Right kidney (tissue), 1 donor: Measurements from ENCODE around the gene DNAH10.

Source experiments
- DNase-seq: peaks from one replicate; pipeline ENCODE4 v3.0.0-alpha.2; 2016

The DNAH10 gene

GRCh38 chr12:123790905-123791467, 28.9 kb downstream of the DNAH10 start:
- DNase-seq: no peak

GRCh38 chr12:123794027-123794426, 31.9 kb downstream of the DNAH10 start:
- no peak for DNase-seq

GRCh38 chr12:123798518-123798917, 36.4 kb downstream of the DNAH10 start:
- no peak for DNase-seq

GRCh38 chr12:123799227-123799626, 37.1 kb downstream of the DNAH10 start:
- DNase-seq: no peak

- DNase-seq: no peak
Observed at GRCh38 chr12:123801573-123802178, 39.6 kb downstream of the DNAH10 start.

GRCh38 chr12:123805173-123805572, 43.1 kb downstream of the DNAH10 start:
- DNase-seq: no peak

- DNase-seq: no peak
Observed at GRCh38 chr12:123807002-123807401, 44.9 kb downstream of the DNAH10 start.

- peak; percentile 56 for DNase-seq
Observed at GRCh38 chr12:123807670-123808069, 45.6 kb downstream of the DNAH10 start.

GRCh38 chr12:123808167-123808566, 46.1 kb downstream of the DNAH10 start:
- DNase-seq: no peak

GRCh38 chr12:123813349-123813748, 51.2 kb downstream of the DNAH10 start:
- no peak for DNase-seq

- DNase-seq: no peak
Observed at GRCh38 chr12:123815968-123816367, 53.9 kb downstream of the DNAH10 start.

GRCh38 chr12:123816896-123817537, 54.9 kb downstream of the DNAH10 start:
- no peak for DNase-seq

GRCh38 chr12:123822804-123823203, 60.7 kb downstream of the DNAH10 start:
- DNase-seq: no peak

- DNase-seq: no peak
Observed at GRCh38 chr12:123828120-123828519, 66.0 kb downstream of the DNAH10 start.

- no peak for DNase-seq
Observed at GRCh38 chr12:123828854-123829547, 66.9 kb downstream of the DNAH10 start.

- no peak for DNase-seq
Observed at GRCh38 chr12:123829561-123829960, 67.5 kb downstream of the DNAH10 start.

- DNase-seq: no peak
Observed at GRCh38 chr12:123830675-123831074, 68.6 kb downstream of the DNAH10 start.

GRCh38 chr12:123832052-123832451, 70.0 kb downstream of the DNAH10 start:
- DNase-seq: no peak

- DNase-seq: no peak
Observed at GRCh38 chr12:123833830-123834229, 71.7 kb downstream of the DNAH10 start.

- DNase-seq: no peak
Observed at GRCh38 chr12:123834845-123835244, 72.7 kb downstream of the DNAH10 start.

GRCh38 chr12:123836292-123836691, 74.2 kb downstream of the DNAH10 start:
- DNase-seq: no peak

GRCh38 chr12:123839826-123840225, 77.7 kb downstream of the DNAH10 start:
- DNase-seq: no peak

GRCh38 chr12:123840765-123841425, 78.8 kb downstream of the DNAH10 start:
- DNase-seq: no peak
